Naive thymus-derived CD8-positive, alpha-beta T cell (primary cell): ENCODE data around the gene R3HDM4. TPM values are rescaled to one million over a fixed set of nuclear protein-coding genes. Genes with fewer than 3 reads are reported as not detected.
A peak's percentile ranks its signal among the peaks of the same experiment; 100 is the strongest.

Experiments used
- ATAC-seq, 2 donors: fragments of 150-1000 bp; cut with Tn5 transposase in 1 of 2; sonication (Bioruptor Pico), chemical (Tn5 transposase) in 1 of 2; 1 replicate in 1 of 2; 2 replicates in 1 of 2; pipeline ENCODE4 v1.10.0; 2021; ENCODE audit warnings: mild to moderate bottlenecking in 2 of 2, moderate library complexity in 2 of 2
- POLR2A ChIA-PET: fragments of 350-600 bp; sonication (Branson Sonifier 250); formaldehyde crosslinking; loops from one replicate; lab custom pipeline; 2021; ENCODE audit warnings: antibody characterized with exemption; lab: Charles Lee
- DNase-seq, 10 donors: peaks; one replicate each; pipeline versions ENCODE4 v3.0.0 to v3.0.0-alpha.2; 2020 to 2022
- H3K27ac Mint-ChIP-seq, 10 donors: one replicate each; pipeline ENCODE4 v1.8.0; 2020 to 2022; ENCODE audit warnings: mild to moderate bottlenecking in 10 of 10, mixed read lengths in 10 of 10, moderate library complexity in 4 of 10, inconsistent platforms in 1 of 10
- H3K27me3 Mint-ChIP-seq, 5 donors: one replicate each; pipeline ENCODE4 v1.8.0; 2021 to 2022; ENCODE audit warnings: mixed read lengths in 5 of 5
- H3K36me3 Mint-ChIP-seq, 3 donors: one replicate each; pipeline ENCODE4 v1.8.0; 2020 to 2022; ENCODE audit warnings: mixed read lengths in 3 of 3, mild to moderate bottlenecking in 2 of 3, inconsistent platforms in 1 of 3
- H3K4me1 Mint-ChIP-seq, 4 donors: one replicate each; pipeline ENCODE4 v1.8.0; 2021 to 2022; ENCODE audit warnings: mixed read lengths in 4 of 4
- H3K4me3 Mint-ChIP-seq, 10 donors: one replicate each; pipeline ENCODE4 v1.8.0; 2020 to 2022; ENCODE audit warnings: mild to moderate bottlenecking in 10 of 10, mixed read lengths in 10 of 10, moderate library complexity in 6 of 10, inconsistent platforms in 1 of 10
- H3K9me3 Mint-ChIP-seq, 9 donors: one replicate each; pipeline ENCODE4 v1.8.0; 2020 to 2022; ENCODE audit warnings: mixed read lengths in 9 of 9, mild to moderate bottlenecking in 3 of 9, inconsistent platforms in 1 of 9, moderate library complexity in 1 of 9
- polyA plus RNA-seq, 3 donors: library from polyadenylated mRNA; unstranded; fragments of 300-500 nt; fragmentation: Illumina TruSeq; gene quantifications; one replicate each; pipeline ENCODE4 v1.2.3, GENCODE V29; 2021
- total RNA-seq, 8 experiments: library from RNA in 2 of 8; stranded (reverse) in 2 of 8; gene quantifications; one replicate each; pipeline ENCODE4 v1.2.3 and lab custom pipeline; 2021 to 2026

Gene R3HDM4
- total and polyA plus RNA-seq, 5 experiments from 2014 or later, result 137 to 238 (median 182) TPM

- POLR2A ChIA-PET, result interaction anchor here (0.6 kb wide), 1 partner anchor 76 kb away, joined by 3 read pairs; no protein-coding TSS in a partner anchor
Observed at GRCh38 chr19:944171-944567, 31.1 kb upstream of the R3HDM4 start.

GRCh38 chr19:943551-944170 lies 30.6 kb upstream of the R3HDM4 start:
- DNase-seq (no peak), ATAC-seq (no peak)
- Mint-ChIP-seq H3K27ac (no peak overlapping the region), H3K4me1 (peaks cover 14 to 24% (median 23%) of the 10 kb centered on the region in 4 donors), H3K9me3 (peaks cover 0 to 2% (median 0%) of the 10 kb centered on the region in 9 donors), H3K4me3 (no peak overlapping the region), H3K27me3 (no peaks in the 10 kb centered on the region), H3K36me3 (no peaks in the 10 kb centered on the region)
- POLR2A ChIA-PET, result interaction anchor here (0.6 to 0.7 kb wide), 3 partner anchors 38 to 295 kb away, joined by 3 to 6 read pairs (median 5); no protein-coding TSS in a partner anchor

More at GRCh38 chr19:944171-944567, 31.1 kb upstream of the R3HDM4 start:
- peak in 2 of 10 donors; percentile 15 to 26 for DNase-seq
- H3K27me3 Mint-ChIP-seq, result no peaks in the 10 kb centered on the region
- H3K4me1 Mint-ChIP-seq, result peaks cover 14 to 24% (median 22%) of the 10 kb centered on the region in 4 donors
- H3K27ac Mint-ChIP-seq, result no peak overlapping the region
- H3K9me3 Mint-ChIP-seq, result peaks cover 0 to 2% (median 0%) of the 10 kb centered on the region in 9 donors
- no peak for ATAC-seq
- no peaks in the 10 kb centered on the region for H3K36me3 Mint-ChIP-seq
- no peak overlapping the region for H3K4me3 Mint-ChIP-seq

- Mint-ChIP-seq H3K4me1 (peaks cover 20 to 35% (median 33%) of the 10 kb centered on the region in 4 donors), H3K4me3 (peak overlapping the region in 1 of 10 donors; percentile 20), H3K27ac (no peak overlapping the region), H3K27me3 (no peaks in the 10 kb centered on the region), H3K9me3 (peaks cover 0 to 2% (median 0%) of the 10 kb centered on the region in 9 donors), H3K36me3 (no peaks in the 10 kb centered on the region)
- DNase-seq (no peak), ATAC-seq (no peak)
- POLR2A ChIA-PET, result no interaction called here
Observed at GRCh38 chr19:942133-942645, 29.2 kb upstream of the R3HDM4 start.

- H3K36me3 Mint-ChIP-seq, result no peaks in the 10 kb centered on the region
- POLR2A ChIA-PET, result no interaction called here
- H3K27me3 Mint-ChIP-seq, result no peaks in the 10 kb centered on the region
- peaks cover 20 to 41% (median 39%) of the 10 kb centered on the region in 4 donors for H3K4me1 Mint-ChIP-seq
- DNase-seq (no peak), ATAC-seq (peak in 1 of 2 donors; percentile 2)
- peak overlapping the region in 6 of 10 donors; percentile 25 to 90 (median 61) for H3K27ac Mint-ChIP-seq
- H3K4me3 Mint-ChIP-seq, result peak overlapping the region; percentile 64 to 81 (median 73)
- peaks cover 0 to 2% (median 0%) of the 10 kb centered on the region in 9 donors for H3K9me3 Mint-ChIP-seq
Observed at GRCh38 chr19:941292-942132, 28.5 kb upstream of the R3HDM4 start.

- DNase-seq, result peak; percentile 65 to 91 (median 76)
- Mint-ChIP-seq H3K36me3 (no peaks in the 10 kb centered on the region), H3K4me1 (peaks cover 20 to 42% (median 40%) of the 10 kb centered on the region in 4 donors), H3K27ac (peak overlapping the region in 9 of 10 donors; percentile 29 to 89 (median 84)), H3K27me3 (no peaks in the 10 kb centered on the region), H3K4me3 (peak overlapping the region; percentile 64 to 91 (median 82)), H3K9me3 (peaks cover 0 to 2% (median 0%) of the 10 kb centered on the region in 9 donors)
- ATAC-seq, result peak; percentile 72 to 76
- POLR2A ChIA-PET, result interaction anchor here (1.4 kb wide), 1 partner anchor 43 kb away, joined by 5 read pairs; the partner anchor contains the start of gene WDR18
Observed at GRCh38 chr19:940591-941291, 27.7 kb upstream of the R3HDM4 start.

- POLR2A ChIA-PET, result interaction anchor here (0.6 to 1.4 kb wide), 2 partner anchors 44 to 98 kb away, joined by 3 to 5 read pairs; partner anchors contain the start of gene WDR18
- H3K27me3 Mint-ChIP-seq, result no peaks in the 10 kb centered on the region
- H3K4me1 Mint-ChIP-seq, result peaks cover 20 to 43% (median 42%) of the 10 kb centered on the region in 4 donors
- H3K36me3 Mint-ChIP-seq, result no peaks in the 10 kb centered on the region
- no peak for ATAC-seq
- H3K4me3 Mint-ChIP-seq, result peak overlapping the region; percentile 61 to 91 (median 82)
- peaks cover 0 to 2% (median 0%) of the 10 kb centered on the region in 9 donors for H3K9me3 Mint-ChIP-seq
- no peak for DNase-seq
- H3K27ac Mint-ChIP-seq, result peak overlapping the region in 8 of 10 donors; percentile 29 to 89 (median 86)
Observed at GRCh38 chr19:939922-940321, 26.9 kb upstream of the R3HDM4 start.

GRCh38 chr19:939439-939838 lies 26.4 kb upstream of the R3HDM4 start:
- H3K4me3 Mint-ChIP-seq, result peak overlapping the region in 8 of 10 donors; percentile 50 to 91 (median 82)
- H3K36me3 Mint-ChIP-seq, result no peaks in the 10 kb centered on the region
- peaks cover 0 to 2% (median 0%) of the 10 kb centered on the region in 9 donors for H3K9me3 Mint-ChIP-seq
- ATAC-seq (no peak), DNase-seq (no peak)
- H3K27ac Mint-ChIP-seq, result peak overlapping the region in 5 of 10 donors; percentile 35 to 87 (median 65)
- H3K4me1 Mint-ChIP-seq, result peaks cover 18 to 44% (median 42%) of the 10 kb centered on the region in 4 donors
- H3K27me3 Mint-ChIP-seq, result no peaks in the 10 kb centered on the region
- POLR2A ChIA-PET, result interaction anchor here (0.7 to 1.4 kb wide), 2 partner anchors 45 to 133 kb away, joined by 4 to 5 read pairs; partner anchors contain the start of gene WDR18

GRCh38 chr19:938233-938923 lies 25.4 kb upstream of the R3HDM4 start:
- H3K9me3 Mint-ChIP-seq, result peaks cover 0 to 2% (median 0%) of the 10 kb centered on the region in 9 donors
- POLR2A ChIA-PET, result interaction anchor here (0.6 to 1.5 kb wide), 11 partner anchors 9 to 241 kb away, joined by 3 to 12 read pairs (median 4); partner anchors contain the start of genes ABCA7, ARHGAP45 and MED16
- ATAC-seq (no peak), DNase-seq (no peak)
- H3K36me3 Mint-ChIP-seq, result no peaks in the 10 kb centered on the region
- peak overlapping the region in 5 of 10 donors; percentile 36 to 94 (median 72) for H3K27ac Mint-ChIP-seq
- H3K27me3 Mint-ChIP-seq, result no peaks in the 10 kb centered on the region
- H3K4me3 Mint-ChIP-seq, result peak overlapping the region in 6 of 10 donors; percentile 4 to 64 (median 50)
- H3K4me1 Mint-ChIP-seq, result peaks cover 18 to 47% (median 46%) of the 10 kb centered on the region in 4 donors

GRCh38 chr19:937259-937694 lies 24.3 kb upstream of the R3HDM4 start:
- POLR2A ChIA-PET, result interaction anchor here (0.6 to 1.5 kb wide), 12 partner anchors 11 to 715 kb away, joined by 3 to 12 read pairs (median 4); partner anchors contain the start of genes ABCA7, ARHGAP45 and TCF3
- Mint-ChIP-seq H3K9me3 (peaks cover 0 to 2% (median 0%) of the 10 kb centered on the region in 9 donors), H3K27me3 (no peaks in the 10 kb centered on the region), H3K4me3 (peak overlapping the region; percentile 15 to 73 (median 60)), H3K36me3 (no peaks in the 10 kb centered on the region), H3K27ac (peak overlapping the region; percentile 65 to 98 (median 88)), H3K4me1 (peaks cover 21 to 58% (median 53%) of the 10 kb centered on the region in 4 donors)
- peak in 8 of 10 donors; percentile 50 to 85 (median 72) for DNase-seq
- ATAC-seq, result peak; percentile 59 to 63

GRCh38 chr19:936175-936546 lies 23.1 kb upstream of the R3HDM4 start:
- peaks cover 0 to 2% (median 0%) of the 10 kb centered on the region in 9 donors for H3K9me3 Mint-ChIP-seq
- H3K4me3 Mint-ChIP-seq, result no peak overlapping the region
- no peaks in the 10 kb centered on the region for H3K36me3 Mint-ChIP-seq
- POLR2A ChIA-PET, result interaction anchor here (0.8 kb wide), 1 partner anchor 50 kb away, joined by 3 read pairs; no protein-coding TSS in a partner anchor
- H3K27ac Mint-ChIP-seq, result peak overlapping the region in 2 of 10 donors; percentile 25 to 43
- peaks cover 17 to 56% (median 52%) of the 10 kb centered on the region in 4 donors for H3K4me1 Mint-ChIP-seq
- no peaks in the 10 kb centered on the region for H3K27me3 Mint-ChIP-seq
- ATAC-seq (no peak), DNase-seq (no peak)
